ENCODE data around the gene ALKBH4.
"Not testable (repeated sequence)": the region's sequence is repeated elsewhere in the genome, so short reads cannot be mapped to it uniquely, and the experiment has no call there.

Gene ALKBH4

DNA sequence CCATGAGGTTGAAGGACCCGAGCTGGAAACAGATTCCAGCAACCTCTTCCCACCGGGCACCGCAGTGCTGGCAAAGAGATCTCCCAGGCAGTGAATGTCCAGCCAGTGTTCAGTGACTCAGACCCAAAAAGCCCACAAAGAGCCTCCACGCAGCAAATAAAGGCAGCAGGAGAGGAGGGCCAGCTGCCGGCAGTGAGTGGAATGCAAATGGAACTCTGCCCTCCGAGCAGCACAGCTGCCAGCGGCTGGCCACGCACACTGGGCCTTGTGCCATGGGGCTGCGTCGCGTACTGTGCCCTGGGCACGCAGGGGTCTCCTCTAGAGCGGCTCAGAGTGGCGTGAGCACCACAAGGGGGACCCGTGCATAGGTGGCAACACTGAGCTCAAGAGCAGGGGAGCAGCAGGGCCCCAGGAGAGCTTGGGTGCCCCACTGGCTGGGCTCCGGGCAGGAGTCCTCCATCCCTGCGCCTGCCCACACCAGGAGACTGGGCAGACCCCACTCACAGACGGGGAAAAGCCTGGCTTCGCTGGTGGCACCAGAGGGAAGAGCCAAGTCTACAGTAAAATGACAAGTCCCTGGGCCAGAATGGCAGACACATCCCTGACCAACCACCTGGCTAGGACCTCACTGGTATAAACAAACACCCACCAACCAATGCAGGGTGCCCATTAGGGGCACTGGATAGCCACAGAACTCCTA lies 10.2 kb upstream of the ALKBH4 start:
- H2BK5ac ChIP-seq (ENCODE audit: low read length); H3K79me1 ChIP-seq (ENCODE audit: low read depth, low read length); H3K4me1 ChIP-seq (ENCODE audit: control insufficient read depth in 2 of 2, insufficient read depth in 1 of 2, low read depth in 1 of 2, low read length in 2 of 2); H2AFZ ChIP-seq (ENCODE audit: low read length); H3K9me3 ChIP-seq (replicated peaks in 1 of 2; ENCODE audit: control insufficient read depth in 2 of 2, insufficient read depth in 1 of 2, low read depth in 1 of 2, low read length in 2 of 2); H2BK12ac ChIP-seq (ENCODE audit: low read length); H3K27me3 ChIP-seq (ENCODE audit: control insufficient read depth in 3 of 3, insufficient read depth in 3 of 3, low read depth in 1 of 3, low read length in 3 of 3); H3K4me2 ChIP-seq (ENCODE audit: insufficient read depth, low read length, poor library complexity, severe bottlenecking); H2BK120ac ChIP-seq (ENCODE audit: low read depth, low read length); H3K23ac ChIP-seq (ENCODE audit: low read depth, low read length, poor library complexity); H3K27ac ChIP-seq (replicated peaks; ENCODE audit: low read length); H3K14ac ChIP-seq (ENCODE audit: low read length); H4K91ac ChIP-seq (ENCODE audit: low read depth, low read length, poor library complexity); H4K8ac ChIP-seq (ENCODE audit: low read depth, low read length); H2AK5ac ChIP-seq (ENCODE audit: low read depth, low read length); H3K4ac ChIP-seq (ENCODE audit: low read length); H2BK15ac ChIP-seq (ENCODE audit: low read length); H3K9ac ChIP-seq (ENCODE audit: low read depth, low read length, poor library complexity); H3K18ac ChIP-seq (ENCODE audit: low read length); DNase-seq (ENCODE audit: low spot score); H3K4me3 ChIP-seq (ENCODE audit: low read length in 2 of 2): not testable (repeated sequence)
- H3K36me3 ChIP-seq (replicated peaks in 1 of 2; ENCODE audit: control insufficient read depth in 2 of 2, insufficient read depth in 2 of 2, low read length in 2 of 2) = peaks cover 12 to 32% of the 10 kb centered on the region in 2 donors
- no CpG with 5 or more reads among the region's 19 CpGs for WGBS, 2 donors (ENCODE audit: extremely low coverage in 2 of 2, insufficient read length in 2 of 2, insufficient replicate concordance in 1 of 2)

DNA sequence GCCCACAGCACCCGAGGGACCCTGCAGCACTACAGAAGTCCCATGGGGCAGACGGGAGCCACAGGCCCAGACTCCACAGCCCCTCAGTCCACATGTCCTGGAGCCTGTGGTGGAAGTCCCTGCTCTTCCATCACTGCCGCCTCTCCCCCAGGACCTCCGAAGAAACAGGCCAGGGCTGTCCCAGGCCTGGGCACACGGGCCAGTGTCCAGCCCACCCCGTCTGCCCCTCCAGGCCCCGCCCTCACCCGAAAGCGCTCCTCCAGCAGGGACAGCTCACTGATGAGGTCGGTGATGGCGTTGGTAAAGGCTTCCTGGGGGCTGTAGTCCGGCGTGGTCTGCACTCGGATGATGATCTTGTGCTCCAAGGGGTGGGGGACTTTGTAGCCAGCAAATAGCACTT lies 9.5 kb upstream of the ALKBH4 start:
- not testable (repeated sequence) for H3K4ac ChIP-seq (ENCODE audit: low read length); H3K4me2 ChIP-seq (ENCODE audit: insufficient read depth, low read length, poor library complexity, severe bottlenecking); H3K4me1 ChIP-seq (ENCODE audit: control insufficient read depth in 2 of 2, insufficient read depth in 1 of 2, low read depth in 1 of 2, low read length in 2 of 2); H2AK5ac ChIP-seq (ENCODE audit: low read depth, low read length); H3K18ac ChIP-seq (ENCODE audit: low read length); H2AFZ ChIP-seq (ENCODE audit: low read length); H3K27ac ChIP-seq (replicated peaks; ENCODE audit: low read length); H3K4me3 ChIP-seq (ENCODE audit: low read length in 2 of 2); DNase-seq (ENCODE audit: low spot score); H3K9me3 ChIP-seq (replicated peaks in 1 of 2; ENCODE audit: control insufficient read depth in 2 of 2, insufficient read depth in 1 of 2, low read depth in 1 of 2, low read length in 2 of 2); H2BK12ac ChIP-seq (ENCODE audit: low read length); H3K14ac ChIP-seq (ENCODE audit: low read length); H3K79me1 ChIP-seq (ENCODE audit: low read depth, low read length); H2BK5ac ChIP-seq (ENCODE audit: low read length); H2BK120ac ChIP-seq (ENCODE audit: low read depth, low read length); H3K27me3 ChIP-seq (ENCODE audit: control insufficient read depth in 3 of 3, insufficient read depth in 3 of 3, low read depth in 1 of 3, low read length in 3 of 3); H2BK15ac ChIP-seq (ENCODE audit: low read length); H3K23ac ChIP-seq (ENCODE audit: low read depth, low read length, poor library complexity); H4K8ac ChIP-seq (ENCODE audit: low read depth, low read length); H4K91ac ChIP-seq (ENCODE audit: low read depth, low read length, poor library complexity); H3K9ac ChIP-seq (ENCODE audit: low read depth, low read length, poor library complexity)
- H3K36me3 ChIP-seq (replicated peaks in 1 of 2; ENCODE audit: control insufficient read depth in 2 of 2, insufficient read depth in 2 of 2, low read length in 2 of 2) = peaks cover 16 to 39% of the 10 kb centered on the region in 2 donors
- no CpG with 5 or more reads among the region's 14 CpGs for WGBS, 2 donors (ENCODE audit: extremely low coverage in 2 of 2, insufficient read length in 2 of 2, insufficient replicate concordance in 1 of 2)

DNA sequence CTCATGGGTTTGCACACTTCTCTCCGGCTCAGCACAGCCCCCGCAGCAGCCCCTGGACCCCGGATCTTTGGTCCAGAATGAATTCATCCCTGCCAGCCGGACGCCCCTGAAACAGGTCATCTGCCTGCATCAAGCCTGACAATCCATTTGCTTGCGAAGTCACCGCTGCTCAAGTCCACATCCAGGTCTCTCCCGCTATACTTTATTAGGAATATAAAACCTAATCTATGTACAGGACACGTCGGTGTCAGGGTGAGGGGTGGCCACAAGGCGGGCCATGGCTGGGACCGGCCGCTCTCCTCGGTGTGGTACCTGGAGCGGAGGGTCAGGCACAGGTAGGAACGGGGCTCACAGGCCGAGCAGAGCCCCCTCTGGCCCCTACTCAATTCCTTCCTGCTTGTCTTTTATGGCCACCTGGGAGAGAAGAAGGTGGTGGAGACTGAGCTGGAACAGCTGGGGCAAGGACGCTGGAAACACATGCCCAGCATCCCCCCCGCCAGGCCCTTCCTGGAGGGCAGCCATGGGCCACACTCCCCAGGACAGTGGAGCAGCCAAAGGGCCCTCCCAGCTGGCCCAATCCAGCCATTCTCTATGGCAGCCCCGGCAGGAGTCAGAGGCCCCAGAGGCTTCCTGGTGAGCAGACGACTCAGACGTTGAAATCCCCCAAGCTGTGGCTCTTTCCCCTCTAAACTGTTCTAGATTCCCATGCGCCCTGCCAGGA lies 8.8 kb upstream of the ALKBH4 start:
- Histone ChIP-seq H3K9me3 (replicated peaks in 1 of 2; ENCODE audit: control insufficient read depth in 2 of 2, insufficient read depth in 1 of 2, low read depth in 1 of 2, low read length in 2 of 2) (no peaks in the 10 kb centered on the region), H2AK5ac (ENCODE audit: low read depth, low read length) (no peak overlapping the region), H3K36me3 (replicated peaks in 1 of 2; ENCODE audit: control insufficient read depth in 2 of 2, insufficient read depth in 2 of 2, low read length in 2 of 2) (peaks cover 19 to 44% of the 10 kb centered on the region in 2 donors)

More for the DNA sequence above, 8.8 kb upstream of the ALKBH4 start:
- no peak overlapping the region for H3K4me2 ChIP-seq (ENCODE audit: insufficient read depth, low read length, poor library complexity, severe bottlenecking)
- no peaks in the 10 kb centered on the region for H3K27me3 ChIP-seq (ENCODE audit: control insufficient read depth in 3 of 3, insufficient read depth in 3 of 3, low read depth in 1 of 3, low read length in 3 of 3)
- no peak overlapping the region for H3K23ac ChIP-seq (ENCODE audit: low read depth, low read length, poor library complexity)
- H4K8ac ChIP-seq (ENCODE audit: low read depth, low read length) = no peak overlapping the region
- H4K91ac ChIP-seq (ENCODE audit: low read depth, low read length, poor library complexity) = no peak overlapping the region
- no peak overlapping the region for H3K9ac ChIP-seq (ENCODE audit: low read depth, low read length, poor library complexity)
- WGBS, 2 donors (ENCODE audit: extremely low coverage in 2 of 2, insufficient read length in 2 of 2, insufficient replicate concordance in 1 of 2) = no CpG with 5 or more reads among the region's 23 CpGs
- no peak overlapping the region for H2BK120ac ChIP-seq (ENCODE audit: low read depth, low read length)
- H3K27ac ChIP-seq (replicated peaks; ENCODE audit: low read length) = no peak overlapping the region
- H3K79me1 ChIP-seq (ENCODE audit: low read depth, low read length) = peaks cover 4% of the 10 kb centered on the region
- no peak overlapping the region for H3K14ac ChIP-seq (ENCODE audit: low read length)
- no peak overlapping the region for H2BK15ac ChIP-seq (ENCODE audit: low read length)
- H3K18ac ChIP-seq (ENCODE audit: low read length) = no peak overlapping the region
- H3K4me1 ChIP-seq (ENCODE audit: control insufficient read depth in 2 of 2, insufficient read depth in 1 of 2, low read depth in 1 of 2, low read length in 2 of 2) = no peaks in the 10 kb centered on the region
- DNase-seq (ENCODE audit: low spot score) = no peak
- no peak overlapping the region for H2BK12ac ChIP-seq (ENCODE audit: low read length)
- H3K4ac ChIP-seq (ENCODE audit: low read length) = no peak overlapping the region
- H2BK5ac ChIP-seq (ENCODE audit: low read length) = no peak overlapping the region
- no peak overlapping the region for H3K4me3 ChIP-seq (ENCODE audit: low read length in 2 of 2)
- no peak overlapping the region for H2AFZ ChIP-seq (ENCODE audit: low read length)
